ENCODE results near the gene THAP7.
A peak's percentile ranks its signal among the peaks of the same experiment; 100 is the strongest.
"Not testable (repeated sequence)": the region's sequence is repeated elsewhere in the genome, so short reads cannot be mapped to it uniquely, and the experiment has no call there.

THAP7 gene

GRCh38 chr22:21014202-21014725 lies 12.3 kb upstream of the THAP7 start:
- no peaks in the 10 kb centered on the region for H3K36me3 ChIP-seq
- no peak for TF ChIP-seq CTCF (IDR thresholded peaks at IDR 0.05)
- H3K4me1 ChIP-seq (ENCODE audit: control insufficient read depth in 1 of 2, insufficient read depth in 1 of 2, low read depth in 1 of 2, low read length in 1 of 2) = peaks cover 11 to 13% of the 10 kb centered on the region in 2 experiments
- H3K27me3 ChIP-seq = peaks cover 54% of the 10 kb centered on the region
- no peak overlapping the region for H3K27ac ChIP-seq
- H3K4me3 ChIP-seq (ENCODE audit: low read depth in 1 of 2, low read length in 1 of 2) = peak overlapping the region; percentile 14 to 45
- no peaks in the 10 kb centered on the region for H3K9me3 ChIP-seq

GRCh38 chr22:21013657-21014201 lies 11.8 kb upstream of the THAP7 start:
- peaks cover 54% of the 10 kb centered on the region for H3K27me3 ChIP-seq
- no peaks in the 10 kb centered on the region for H3K9me3 ChIP-seq
- TF ChIP-seq CTCF (IDR thresholded peaks at IDR 0.05) = no peak
- H3K36me3 ChIP-seq = no peaks in the 10 kb centered on the region
- H3K4me3 ChIP-seq (ENCODE audit: low read depth in 1 of 2, low read length in 1 of 2) = peak overlapping the region; percentile 14 to 45
- H3K27ac ChIP-seq = no peak overlapping the region
- H3K4me1 ChIP-seq (ENCODE audit: control insufficient read depth in 1 of 2, insufficient read depth in 1 of 2, low read depth in 1 of 2, low read length in 1 of 2) = peaks cover 11 to 13% of the 10 kb centered on the region in 2 experiments

- H3K36me3 ChIP-seq = no peaks in the 10 kb centered on the region
- H3K4me3 ChIP-seq (ENCODE audit: low read depth in 1 of 2, low read length in 1 of 2) = no peak overlapping the region
- H3K4me1 ChIP-seq (ENCODE audit: control insufficient read depth in 1 of 2, insufficient read depth in 1 of 2, low read depth in 1 of 2, low read length in 1 of 2) = peaks cover 11 to 13% of the 10 kb centered on the region in 2 experiments
- no peak overlapping the region for H3K27ac ChIP-seq
- H3K27me3 ChIP-seq = peaks cover 56% of the 10 kb centered on the region
- no peaks in the 10 kb centered on the region for H3K9me3 ChIP-seq
- TF ChIP-seq CTCF (IDR thresholded peaks at IDR 0.05) = no peak
Measured at GRCh38 chr22:21012446-21013407, 10.8 kb upstream of the THAP7 start.

GRCh38 chr22:21010426-21011113 lies 8.7 kb upstream of the THAP7 start:
- Histone ChIP-seq H3K9me3 (no peaks in the 10 kb centered on the region), H3K4me3 (ENCODE audit: low read depth in 1 of 2, low read length in 1 of 2) (no peak overlapping the region), H3K27me3 (peaks cover 52% of the 10 kb centered on the region), H3K27ac (no peak overlapping the region), H3K36me3 (no peaks in the 10 kb centered on the region), H3K4me1 (ENCODE audit: control insufficient read depth in 1 of 2, insufficient read depth in 1 of 2, low read depth in 1 of 2, low read length in 1 of 2) (peaks cover 11 to 13% of the 10 kb centered on the region in 2 experiments)
- TF ChIP-seq CTCF (IDR thresholded peaks at IDR 0.05) = no peak

GRCh38 chr22:21009638-21010425 lies 7.9 kb upstream of the THAP7 start:
- Histone ChIP-seq H3K4me3 (ENCODE audit: low read depth in 1 of 2, low read length in 1 of 2) (no peak overlapping the region), H3K27me3 (peaks cover 44% of the 10 kb centered on the region), H3K4me1 (ENCODE audit: control insufficient read depth in 1 of 2, insufficient read depth in 1 of 2, low read depth in 1 of 2, low read length in 1 of 2) (peaks cover 11 to 13% of the 10 kb centered on the region in 2 experiments), H3K9me3 (no peaks in the 10 kb centered on the region), H3K36me3 (no peaks in the 10 kb centered on the region), H3K27ac (no peak overlapping the region)
- TF ChIP-seq CTCF (IDR thresholded peaks at IDR 0.05) = no peak

GRCh38 chr22:21009208-21009607 lies 7.3 kb upstream of the THAP7 start:
- H3K36me3 ChIP-seq; H3K4me3 ChIP-seq (ENCODE audit: low read depth in 1 of 2, low read length in 1 of 2); H3K27ac ChIP-seq; H3K9me3 ChIP-seq; H3K4me1 ChIP-seq (ENCODE audit: control insufficient read depth in 1 of 2, insufficient read depth in 1 of 2, low read depth in 1 of 2, low read length in 1 of 2): not testable (repeated sequence)
- H3K27me3 ChIP-seq = peaks cover 38% of the 10 kb centered on the region
